Endodermal cell (in vitro differentiated cells): ENCODE data around the gene HLA-DQA1. TPM values are rescaled to one million over a fixed set of nuclear protein-coding genes. Genes with fewer than 3 reads are reported as not detected.
"Not testable (repeated sequence)": the region's sequence is repeated elsewhere in the genome, so short reads cannot be mapped to it uniquely, and the experiment has no call there.

Experiments
- DNase-seq: peaks from one replicate; pipeline ENCODE4 v3.0.0-alpha.2; 2017
- H3K27ac ChIP-seq: 2 replicates; pipeline ENCODE4 v1.5.1; 2013; ENCODE audit warnings: mild to moderate bottlenecking, low read depth, low read length, moderate library complexity
- H3K27me3 ChIP-seq: 2 replicates; pipeline ENCODE4 v1.6.1; 2013; ENCODE audit warnings: mild to moderate bottlenecking, low read length, moderate library complexity; ENCODE audit not compliant: insufficient read depth, control insufficient read depth, poor library complexity, severe bottlenecking
- H3K36me3 ChIP-seq: 2 replicates; pipeline ENCODE4 v1.7.0; 2013; ENCODE audit warnings: mild to moderate bottlenecking, low read length, moderate library complexity; ENCODE audit not compliant: control insufficient read depth, insufficient read depth
- H3K4me1 ChIP-seq: one replicate; pipeline ENCODE4 v1.7.0; 2013; ENCODE audit warnings: low read length; ENCODE audit not compliant: control insufficient read depth, insufficient read depth
- H3K4me3 ChIP-seq: 2 replicates; pipeline ENCODE4 v1.5.1; 2013; ENCODE audit warnings: mild to moderate bottlenecking, low read length, moderate library complexity
- H3K9ac ChIP-seq: 2 replicates; pipeline ENCODE4 v1.6.1; 2013; ENCODE audit warnings: mild to moderate bottlenecking, low read length, moderate library complexity; ENCODE audit not compliant: poor library complexity, severe bottlenecking; ENCODE audit errors: extremely low read depth
- H3K9me3 ChIP-seq: 2 replicates; pipeline ENCODE4 v1.6.1; 2013; ENCODE audit warnings: mild to moderate bottlenecking, low read length, moderate library complexity; ENCODE audit not compliant: control insufficient read depth
- H3K27ac Mint-ChIP-seq: 2 replicates; pipeline ENCODE4 v1.8.0; 2020; ENCODE audit warnings: mixed read lengths
- H3K27me3 Mint-ChIP-seq: 2 replicates; pipeline ENCODE4 v1.8.0; 2021; ENCODE audit warnings: mild to moderate bottlenecking, mixed read lengths; ENCODE audit not compliant: insufficient read depth
- H3K36me3 Mint-ChIP-seq: 2 replicates; pipeline ENCODE4 v1.8.0; 2020; ENCODE audit warnings: low read depth, mixed read lengths
- H3K4me1 Mint-ChIP-seq: 2 replicates; pipeline ENCODE4 v1.8.0; 2020; ENCODE audit warnings: mixed read lengths
- H3K4me3 Mint-ChIP-seq: 2 replicates; pipeline ENCODE4 v1.8.0; 2020; ENCODE audit warnings: mild to moderate bottlenecking, moderate library complexity, mixed read lengths
- H3K9me3 Mint-ChIP-seq: 2 replicates; pipeline ENCODE4 v1.8.0; 2020; ENCODE audit warnings: mild to moderate bottlenecking, mixed read lengths
- CTCF ChIP-seq: fragments of 200-600 bp; sonication (generic); conservative IDR thresholded peaks from 2 replicates; pipeline ENCODE4 v1.5.0; 2021; ENCODE audit warnings: antibody characterized with exemption, mild to moderate bottlenecking
- WGBS, 2 experiments: methylation state at CpG; one replicate each; pipeline versions ENCODE4 v1.1.5 to v1.1.7; 2013; ENCODE audit warnings: missing lambda C conversion rate in 2 of 2, mixed read lengths in 1 of 2; ENCODE audit not compliant: insufficient coverage in 1 of 2, insufficient read length in 1 of 2; 5-methylcytosine and 5-hydroxymethylcytosine counted together
- total RNA-seq, 2 donors: library from RNA; stranded (reverse); fragmentation: NEBNext Ultra II Directional in 1 of 2; extraction: Animal tissue kit (Norgen Biotek cat#: 25700) in 1 of 2; gene quantifications; 2 replicates in 1 of 2; 3 replicates in 1 of 2; pipeline ENCODE4 v1.2.1, GENCODE V29; 2021

HLA-DQA1 gene
- total RNA-seq, 2 donors from 2014 or later: 0.97 TPM; not detected in 1

- Mint-ChIP-seq H3K36me3 (no peaks in the 10 kb centered on the region), H3K4me1 (peaks cover 3% of the 10 kb centered on the region), H3K9me3 (peaks cover 1% of the 10 kb centered on the region), H3K27ac (no peak overlapping the region), H3K4me3 (no peak overlapping the region), H3K27me3 (no peaks in the 10 kb centered on the region)
- DNase-seq: no peak
- Histone ChIP-seq H3K9ac (no peak overlapping the region), H3K4me1 (no peaks in the 10 kb centered on the region), H3K27me3 (no peaks in the 10 kb centered on the region), H3K4me3 (no peak overlapping the region), H3K36me3 (no peaks in the 10 kb centered on the region), H3K27ac (no peak overlapping the region), H3K9me3 (peaks cover 2% of the 10 kb centered on the region)
- 53 to 62% methylated on average over 4 to 5 of the region's 5 CpGs for WGBS, 2 experiments
- no peak for TF ChIP-seq CTCF
These were observed 12.1 kb upstream of the HLA-DQA1 start for GRCh38 chr6:32625137-32625536.

GRCh38 chr6:32627249-32627648, 10.0 kb upstream of the HLA-DQA1 start:
- Mint-ChIP-seq H3K27me3 (no peaks in the 10 kb centered on the region), H3K4me3 (no peak overlapping the region), H3K36me3 (no peaks in the 10 kb centered on the region), H3K9me3 (peaks cover 9% of the 10 kb centered on the region), H3K4me1 (peaks cover 3% of the 10 kb centered on the region), H3K27ac (no peak overlapping the region)
- Histone ChIP-seq H3K9me3 (peaks cover 7% of the 10 kb centered on the region), H3K27ac (no peak overlapping the region), H3K4me3 (no peak overlapping the region), H3K27me3 (no peaks in the 10 kb centered on the region), H3K36me3 (no peaks in the 10 kb centered on the region), H3K9ac (no peak overlapping the region), H3K4me1 (no peaks in the 10 kb centered on the region)
- no peak for TF ChIP-seq CTCF
- DNase-seq: no peak
- 76 to 86% methylated on average over 3 of the region's 3 CpGs for WGBS, 2 experiments

GRCh38 chr6:32627831-32628230, 9.4 kb upstream of the HLA-DQA1 start:
- Mint-ChIP-seq H3K36me3 (no peaks in the 10 kb centered on the region), H3K27me3 (no peaks in the 10 kb centered on the region), H3K27ac (no peak overlapping the region), H3K9me3 (peaks cover 9% of the 10 kb centered on the region), H3K4me1 (peaks cover under 1% of the 10 kb centered on the region), H3K4me3 (no peak overlapping the region)
- Histone ChIP-seq H3K36me3 (no peaks in the 10 kb centered on the region), H3K4me3 (no peak overlapping the region), H3K27ac (no peak overlapping the region), H3K27me3 (no peaks in the 10 kb centered on the region), H3K4me1 (no peaks in the 10 kb centered on the region), H3K9ac (no peak overlapping the region), H3K9me3 (peaks cover 7% of the 10 kb centered on the region)
- no peak for TF ChIP-seq CTCF
- peak; percentile 62 for DNase-seq
- WGBS, 2 experiments: 54 to 74% methylated on average over 2 to 3 of the region's 3 CpGs

- not testable (repeated sequence) for DNase-seq, H3K27me3 Mint-ChIP-seq, H3K27ac Mint-ChIP-seq, H3K36me3 ChIP-seq, H3K27ac ChIP-seq, H3K27me3 ChIP-seq, H3K9ac ChIP-seq, H3K4me3 ChIP-seq, H3K36me3 Mint-ChIP-seq, H3K4me1 ChIP-seq, H3K9me3 Mint-ChIP-seq, H3K4me3 Mint-ChIP-seq, H3K4me1 Mint-ChIP-seq
- 94 to 95% methylated on average over 8 to 13 of the region's 13 CpGs for WGBS, 2 experiments
- H3K9me3 ChIP-seq: peaks cover 12% of the 10 kb centered on the region
These were observed 7.4 kb upstream of the HLA-DQA1 start for GRCh38 chr6:32629793-32630192.
